H1 (cell line): ENCODE data around the gene PRCD.

Experiments used
- CHD2 ChIP-seq: IDR thresholded peaks from 2 replicates; pipeline ENCODE4 v1.6.1; 2012; ENCODE audit warnings: low read length, improper control_type of control experiment
- CTCF ChIP-seq, 3 experiments: IDR thresholded peaks; 1 replicate in 2 of 3; 2 replicates in 1 of 3; pipeline versions ENCODE4 v1.5.1 to v1.6.1; 2011; ENCODE audit warnings: low read length in 3 of 3, mild to moderate bottlenecking in 3 of 3, inconsistent platforms in 2 of 3, low read depth in 1 of 3, moderate library complexity in 1 of 3; ENCODE audit not compliant: insufficient read depth in 1 of 3; ENCODE audit errors: control extremely low read depth in 1 of 3
- KDM1A ChIP-seq: fragments of 200-600, 300-600 bp; sonication (generic); IDR thresholded peaks from 2 replicates; pipeline ENCODE4 v1.7.1; 2016; ENCODE audit warnings: mild to moderate bottlenecking, low read length, borderline replicate concordance
- RFX5 ChIP-seq: IDR thresholded peaks from 2 replicates; pipeline ENCODE4 v1.6.1; 2011; ENCODE audit warnings: low read depth, low read length, improper control_type of control experiment, borderline replicate concordance
- SRF ChIP-seq: IDR thresholded peaks from 2 replicates; pipeline ENCODE4 v1.6.1; 2011; ENCODE audit warnings: mild to moderate bottlenecking, low read depth, low read length, moderate library complexity

- TF ChIP-seq RFX5 = no peak
- peak in 2 of 3 experiments; percentile 19 to 31; a peak in 2 of 4 replicates for TF ChIP-seq CTCF (IDR thresholded peaks at IDR 0.05; ENCODE audit: control extremely low read depth in 1 of 3, insufficient read depth in 1 of 3, low read depth in 1 of 3, low read length in 3 of 3)
- no peak for TF ChIP-seq CHD2
- TF ChIP-seq KDM1A = no peak
- no peak for TF ChIP-seq SRF
Observed at GRCh38 chr17:76558198-76559095, 18.6 kb downstream of the PRCD start.
